HepG2 (cell line): ENCODE results near the gene SLC22A7. TPM values are rescaled to one million over a fixed set of nuclear protein-coding genes. Genes with fewer than 3 reads are reported as not detected.
A peak's percentile ranks its signal among the peaks of the same experiment; 100 is the strongest.

Experiments
- AGO2 ChIP-seq: fragments of 200-400 bp; formaldehyde crosslinking; optimal IDR thresholded peaks from 2 replicates; pipeline ENCODE3; 2017; ENCODE audit warnings: mild to moderate bottlenecking, low read depth, low read length, moderate library complexity
- EEA1 ChIP-seq: sonication (generic); formaldehyde crosslinking; IDR thresholded peaks from 2 replicates; pipeline ENCODE4 v1.5.1; 2020; ENCODE audit warnings: mild to moderate bottlenecking, missing genetic modification reagents, borderline replicate concordance
- FOXO4 ChIP-seq: sonication (generic); formaldehyde crosslinking; conservative IDR thresholded peaks from 2 replicates; pipeline ENCODE4 v1.8.1; 2023; ENCODE audit warnings: missing genetic modification reagents
- FUBP1 ChIP-seq: sonication (generic); formaldehyde crosslinking; IDR thresholded peaks from 2 replicates; pipeline ENCODE4 v1.5.1; 2020; ENCODE audit warnings: missing genetic modification reagents, mild to moderate bottlenecking, borderline replicate concordance
- GABPB1 ChIP-seq: IDR thresholded peaks from 2 replicates; pipeline ENCODE4 v1.6.1; 2016; ENCODE audit warnings: mild to moderate bottlenecking, missing genetic modification reagents, moderate library complexity, missing compliant biosample characterization
- GATAD2A ChIP-seq: IDR thresholded peaks from 2 replicates; pipeline ENCODE4 v1.6.1; 2016
- IRF9 ChIP-seq: sonication (generic); formaldehyde crosslinking; IDR thresholded peaks from 2 replicates; pipeline ENCODE4 v1.8.0; 2022; ENCODE audit warnings: missing genetic modification reagents, mild to moderate bottlenecking, borderline replicate concordance
- SALL1 ChIP-seq: sonication (generic); formaldehyde crosslinking; IDR thresholded peaks from 2 replicates; pipeline ENCODE4 v1.8.0; 2022; ENCODE audit warnings: mild to moderate bottlenecking, missing genetic modification reagents
- SP1 ChIP-seq, 2 experiments: fragments of 450-650 bp in 1 of 2; sonication (generic) in 1 of 2; formaldehyde crosslinking in 1 of 2; IDR thresholded peaks; 2 replicates each; pipeline versions ENCODE4 v1.4.0 to v1.6.1; 2016 to 2020; ENCODE audit warnings: missing genetic modification reagents in 1 of 2
- SRSF1 ChIP-seq: fragments of 200-400 bp; formaldehyde crosslinking; optimal IDR thresholded peaks from 2 replicates; pipeline ENCODE3; 2017; ENCODE audit warnings: mild to moderate bottlenecking, low read depth, low read length, moderate library complexity
- YEATS2 ChIP-seq: sonication (generic); formaldehyde crosslinking; IDR thresholded peaks from 2 replicates; pipeline ENCODE4 v1.4.0; 2020; ENCODE audit warnings: missing genetic modification reagents, borderline replicate concordance
- ZBTB42 ChIP-seq: sonication (generic); formaldehyde crosslinking; IDR thresholded peaks from 2 replicates; pipeline ENCODE4 v1.5.0; 2020; ENCODE audit warnings: mild to moderate bottlenecking, missing genetic modification reagents
- ZHX1 ChIP-seq: sonication (generic); formaldehyde crosslinking; IDR thresholded peaks from 2 replicates; pipeline ENCODE4 v1.8.1; 2022; ENCODE audit warnings: low read depth, mild to moderate bottlenecking, missing genetic modification reagents
- ZMYM3 ChIP-seq: sonication (generic); formaldehyde crosslinking; IDR thresholded peaks from 2 replicates; pipeline ENCODE4 v1.5.1; 2020; ENCODE audit warnings: mild to moderate bottlenecking, missing genetic modification reagents
- ZNF225 ChIP-seq: sonication (generic); formaldehyde crosslinking; IDR thresholded peaks from 2 replicates; pipeline ENCODE4 v1.4.0; 2020; ENCODE audit warnings: mild to moderate bottlenecking, missing genetic modification reagents
- ZNF3 ChIP-seq: IDR thresholded peaks from 2 replicates; pipeline ENCODE4 v1.7.0; 2017; ENCODE audit warnings: inconsistent platforms
- ZNF572 ChIP-seq: sonication (generic); formaldehyde crosslinking; IDR thresholded peaks from 2 replicates; pipeline ENCODE4 v1.5.1; 2020; ENCODE audit warnings: mild to moderate bottlenecking, missing genetic modification reagents
- ZNF629 ChIP-seq: sonication (generic); formaldehyde crosslinking; conservative IDR thresholded peaks from 2 replicates; pipeline ENCODE4 v1.5.0; 2020; ENCODE audit warnings: missing genetic modification reagents
- polyA plus RNA-seq, 8 experiments: library from polyadenylated mRNA; depleted of rRNA in 3 of 8; stranded (reverse) in 7 of 8; unstranded in 1 of 8; fragments of >200 nt; fragmentation: Illumina TruSeq in 4 of 8; extraction: Trizol in 4 of 8; gene quantifications; 2 replicates each; pipeline versions ENCODE4 v1.2.1 to v1.2.3, GENCODE V29; 2011 to 2016; ENCODE audit warnings: low read depth in 4 of 8, missing spikeins in 1 of 8, mixed read lengths in 1 of 8; ENCODE audit not compliant: insufficient read depth in 1 of 8
- total RNA-seq, 5 experiments: library from RNA; depleted of rRNA; stranded (reverse); fragments of >200 nt; fragmentation: Illumina TruSeq; extraction: Trizol; gene quantifications; 2 replicates each; pipeline ENCODE4 v1.2.3, GENCODE V29; 2016; ENCODE audit warnings: low read depth in 1 of 5
- TF ChIP-seq, protein P1 (sequence below): sonication (generic); formaldehyde crosslinking; IDR thresholded peaks from 2 replicates; pipeline ENCODE4 v1.4.0; 2020; ENCODE audit warnings: mild to moderate bottlenecking, low read depth, missing genetic modification reagents

Gene SLC22A7
- total and polyA plus RNA-seq, 2 of the 13 experiments (the other 11 are each of a cell fraction or from before 2014, with no cell fraction given): 5.3 to 22.6 TPM

- TF ChIP-seq ZHX1 (peak; percentile 72; the same call in 1 of the 2 replicates), FUBP1 (CRISPR knock-in tag) (no peak), SRSF1 (peak; percentile 11), FOXO4 (CRISPR knock-in tag) (0 out of 2 replicates have a peak, but pooled peaks have one; percentile 9), ZNF629 (0 out of 2 replicates have a peak, but pooled peaks have one; percentile 1), YEATS2 (CRISPR knock-in tag) (no peak), GABPB1 (CRISPR knock-in tag) (peak; percentile 25; the same call in 1 of the 2 replicates), ZNF3 (CRISPR knock-in tag) (peak; percentile 64; the same call in 1 of the 2 replicates), SALL1 (CRISPR knock-in tag) (0 out of 2 replicates have a peak, but pooled peaks have one; percentile 9), ZMYM3 (peak; percentile 90), GATAD2A (CRISPR knock-in tag) (peak; percentile 26; the same call in 1 of the 2 replicates), ZNF572 (CRISPR knock-in tag) (0 out of 2 replicates have a peak, but pooled peaks have one; percentile 49), ZBTB42 (CRISPR knock-in tag) (0 out of 2 replicates have a peak, but pooled peaks have one; percentile 20), IRF9 (CRISPR knock-in tag) (0 out of 2 replicates have a peak, but pooled peaks have one; percentile 26), SP1 (IDR thresholded peaks at IDR 0.05) (no peak), SP1 (CRISPR knock-in tag; IDR thresholded peaks at IDR 0.05) (peak; percentile 9; the same call in 1 of the 2 replicates), ZNF225 (no peak), AGO2 (peak; percentile 65), EEA1 (CRISPR knock-in tag) (peak; percentile 46; the same call in 1 of the 2 replicates)
- TF ChIP-seq, protein P1, sequence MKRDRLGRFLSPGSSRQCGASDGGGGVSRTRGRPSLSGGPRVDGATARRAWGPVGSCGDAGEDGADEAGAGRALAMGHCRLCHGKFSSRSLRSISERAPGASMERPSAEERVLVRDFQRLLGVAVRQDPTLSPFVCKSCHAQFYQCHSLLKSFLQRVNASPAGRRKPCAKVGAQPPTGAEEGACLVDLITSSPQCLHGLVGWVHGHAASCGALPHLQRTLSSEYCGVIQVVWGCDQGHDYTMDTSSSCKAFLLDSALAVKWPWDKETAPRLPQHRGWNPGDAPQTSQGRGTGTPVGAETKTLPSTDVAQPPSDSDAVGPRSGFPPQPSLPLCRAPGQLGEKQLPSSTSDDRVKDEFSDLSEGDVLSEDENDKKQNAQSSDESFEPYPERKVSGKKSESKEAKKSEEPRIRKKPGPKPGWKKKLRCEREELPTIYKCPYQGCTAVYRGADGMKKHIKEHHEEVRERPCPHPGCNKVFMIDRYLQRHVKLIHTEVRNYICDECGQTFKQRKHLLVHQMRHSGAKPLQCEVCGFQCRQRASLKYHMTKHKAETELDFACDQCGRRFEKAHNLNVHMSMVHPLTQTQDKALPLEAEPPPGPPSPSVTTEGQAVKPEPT (CRISPR knock-in tag): no peak
Measured at GRCh38 chr6:43269273-43270007, 28.6 kb upstream of the SLC22A7 start (continued).
